SK-N-MC (cell line): Measurements from ENCODE around the gene DSCAM.

ENCODE experiments used
- EZH2 ChIP-seq: fragments of 200-600 bp; sonication (generic); IDR thresholded peaks from one replicate; pipeline ENCODE4 v1.6.1; 2017; ENCODE audit warnings: antibody characterized with exemption
- POLR2AphosphoS5 ChIP-seq: IDR thresholded peaks from 2 replicates; pipeline ENCODE4 v1.6.1; 2012; ENCODE audit warnings: mild to moderate bottlenecking, low read depth, low read length, borderline replicate concordance

- TF ChIP-seq EZH2 (no peak), POLR2AphosphoS5 (no peak)
These were observed 546.7 kb downstream of the DSCAM start for GRCh38 chr21:40300300-40300699.
